HG03439 (cell line): ENCODE results near the gene GFOD1.
"Not testable (repeated sequence)": the region's sequence is repeated elsewhere in the genome, so short reads cannot be mapped to it uniquely, and the experiment has no call there.

Experiments used
- ATAC-seq: cut with Tn5 transposase; IDR thresholded peaks from one replicate; pipeline ENCODE4 v1.9.1; 2021; ENCODE audit warnings: mild to moderate bottlenecking, moderate library complexity; ENCODE audit not compliant: unreplicated experiment

GFOD1 gene

GRCh38 chr6:13409991-13410390, 77.4 kb downstream of the GFOD1 start:
- no peak for ATAC-seq

GRCh38 chr6:13407709-13408695, 79.4 kb downstream of the GFOD1 start:
- ATAC-seq = no peak

GRCh38 chr6:13407368-13407708, 80.1 kb downstream of the GFOD1 start:
- no peak for ATAC-seq

GRCh38 chr6:13406781-13407180, 80.6 kb downstream of the GFOD1 start:
- no peak for ATAC-seq

GRCh38 chr6:13405961-13406477, 81.4 kb downstream of the GFOD1 start:
- ATAC-seq = no peak

- no peak for ATAC-seq
Measured at GRCh38 chr6:13404892-13405254, 82.5 kb downstream of the GFOD1 start.

- no peak for ATAC-seq
Measured at GRCh38 chr6:13404228-13404891, 83.0 kb downstream of the GFOD1 start.

GRCh38 chr6:13402711-13403110, 84.7 kb downstream of the GFOD1 start:
- ATAC-seq = no peak

GRCh38 chr6:13400772-13401171, 86.6 kb downstream of the GFOD1 start:
- ATAC-seq = no peak

GRCh38 chr6:13398421-13398994, 88.9 kb downstream of the GFOD1 start:
- no peak for ATAC-seq

- ATAC-seq = no peak
Measured at GRCh38 chr6:13398069-13398381, 89.4 kb downstream of the GFOD1 start.

GRCh38 chr6:13397359-13398068, 89.9 kb downstream of the GFOD1 start:
- peak; percentile 73 for ATAC-seq

GRCh38 chr6:13396241-13396792, 91.1 kb downstream of the GFOD1 start:
- ATAC-seq = no peak

GRCh38 chr6:13395272-13396237, 91.8 kb downstream of the GFOD1 start:
- no peak for ATAC-seq

GRCh38 chr6:13392462-13392861, 94.9 kb downstream of the GFOD1 start:
- no peak for ATAC-seq

- ATAC-seq = no peak
Measured at GRCh38 chr6:13391537-13391936, 95.9 kb downstream of the GFOD1 start.

- ATAC-seq = no peak
Measured at GRCh38 chr6:13390658-13391057, 96.7 kb downstream of the GFOD1 start.

- not testable (repeated sequence) for ATAC-seq
Measured at GRCh38 chr6:13389237-13389636, 98.2 kb downstream of the GFOD1 start.

- ATAC-seq = not testable (repeated sequence)
Measured at GRCh38 chr6:13388769-13389168, 98.6 kb downstream of the GFOD1 start.

GRCh38 chr6:13384966-13385365, 102.4 kb downstream of the GFOD1 start:
- ATAC-seq = no peak
